ENCODE measurements around the gene RIC8A.

RIC8A gene

DNA sequence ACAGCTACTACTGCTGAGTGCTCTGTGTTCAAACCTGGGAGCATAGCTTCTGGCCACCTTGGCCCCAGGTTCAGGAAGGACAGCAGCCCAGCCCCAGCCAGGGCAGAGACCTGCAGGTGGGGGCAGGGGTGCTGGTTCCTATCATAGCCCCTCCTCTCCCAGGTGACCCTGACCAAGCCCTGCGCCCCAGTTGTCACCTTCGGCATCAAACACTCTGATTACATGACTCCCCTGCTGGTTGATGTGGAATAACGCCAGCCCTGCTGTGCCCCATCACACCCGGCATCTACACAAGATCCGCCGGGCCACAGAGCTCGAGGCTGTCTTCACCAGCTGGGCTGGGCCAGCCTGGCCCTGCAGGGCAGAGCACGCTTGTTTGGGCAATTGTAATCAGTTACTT, 7.7 kb upstream of the RIC8A start:
- no peak for FAIRE-seq
- no peak for DNase-seq (ENCODE audit: insufficient read length, low spot score)
- TF ChIP-seq POLR2A (IDR thresholded peaks at IDR 0.05; ENCODE audit: low read depth, low read length) = no peak

DNA sequence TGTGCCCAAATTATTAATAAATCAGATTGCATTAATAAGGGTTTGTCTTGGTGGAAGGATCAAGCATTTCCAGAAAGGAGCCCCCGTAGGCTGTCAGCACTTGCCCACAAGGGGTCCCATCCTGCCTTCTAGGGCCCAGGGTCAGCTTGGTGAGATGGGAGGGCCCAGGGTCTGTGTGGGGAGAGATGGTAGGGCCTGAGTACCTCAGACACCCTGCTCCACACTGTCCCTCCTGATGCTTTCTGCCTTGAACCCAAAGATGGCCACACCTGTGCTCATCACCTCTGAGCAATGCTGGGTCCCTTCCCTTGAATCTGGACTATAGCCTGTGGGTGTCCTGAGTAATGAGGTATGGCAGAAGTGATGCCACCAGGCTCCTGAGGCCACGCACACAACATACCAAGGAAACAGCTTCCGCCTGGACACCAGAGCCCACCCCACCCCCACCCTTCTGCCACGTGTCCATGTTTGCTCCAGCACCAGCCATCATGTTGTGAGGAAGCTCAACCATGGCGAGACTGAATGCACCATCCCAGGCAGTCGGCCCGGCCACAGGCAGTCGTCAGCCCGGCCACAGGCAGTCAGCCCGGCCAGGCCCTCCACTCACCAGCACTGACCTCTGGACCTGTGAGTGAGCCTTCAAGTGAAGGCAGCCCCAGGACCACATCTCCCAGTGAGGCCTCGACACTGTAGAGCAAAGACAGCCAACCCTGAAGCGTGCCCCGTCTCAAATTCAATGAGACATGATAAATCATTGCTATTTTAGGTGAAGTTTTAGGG, 7.1 kb upstream of the RIC8A start:
- FAIRE-seq = no peak

DNA sequence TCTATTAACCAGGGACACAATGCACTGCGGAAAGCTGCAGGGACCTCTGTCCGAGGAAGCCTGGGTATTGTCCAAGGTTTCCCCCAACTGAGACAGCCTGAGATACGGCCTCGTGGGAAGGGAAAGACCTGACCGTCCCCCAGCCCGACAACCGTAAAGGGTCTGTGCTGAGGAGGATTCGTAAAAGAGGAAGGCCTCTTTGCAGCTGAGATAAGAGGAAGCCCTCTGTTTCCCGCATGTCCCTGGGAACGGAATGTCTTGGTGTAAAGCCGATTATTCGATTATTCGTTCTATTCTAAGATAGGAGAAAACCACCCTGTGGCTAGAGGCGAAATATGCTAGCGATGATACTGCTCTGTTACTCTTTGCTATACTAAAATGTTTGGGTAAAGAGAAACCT, 5.5 kb upstream of the RIC8A start:
- no peak for DNase-seq (ENCODE audit: insufficient read length, low spot score)
- no peak for TF ChIP-seq POLR2A (IDR thresholded peaks at IDR 0.05; ENCODE audit: low read depth, low read length)
- FAIRE-seq = no peak

More for the DNA sequence above, 7.1 kb upstream of the RIC8A start:
- TF ChIP-seq POLR2A (IDR thresholded peaks at IDR 0.05; ENCODE audit: low read depth, low read length) = no peak
- no peak for DNase-seq (ENCODE audit: insufficient read length, low spot score)

DNA sequence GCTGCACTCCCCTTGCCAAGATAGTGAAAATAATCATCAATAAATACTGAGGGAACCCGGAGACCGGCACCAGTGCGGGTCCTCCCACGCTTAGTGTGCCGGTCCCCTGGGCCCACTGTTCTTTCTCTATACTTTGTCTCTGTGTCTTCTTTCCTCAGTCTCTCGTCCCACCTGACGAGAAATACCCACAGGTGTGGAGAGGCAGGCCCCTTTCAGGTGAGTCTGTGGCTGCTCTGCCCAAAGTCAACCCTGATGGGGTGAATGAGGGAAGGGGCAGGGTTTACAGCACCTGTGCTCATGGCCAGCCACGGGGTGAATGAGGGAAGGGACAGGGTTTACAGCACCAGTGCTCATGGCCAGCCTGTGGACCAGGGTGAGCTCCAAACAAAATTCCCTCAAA, 5.0 kb upstream of the RIC8A start:
- TF ChIP-seq POLR2A (IDR thresholded peaks at IDR 0.05; ENCODE audit: low read depth, low read length) = no peak
- FAIRE-seq (no peak), DNase-seq (ENCODE audit: insufficient read length, low spot score) (no peak)

DNA sequence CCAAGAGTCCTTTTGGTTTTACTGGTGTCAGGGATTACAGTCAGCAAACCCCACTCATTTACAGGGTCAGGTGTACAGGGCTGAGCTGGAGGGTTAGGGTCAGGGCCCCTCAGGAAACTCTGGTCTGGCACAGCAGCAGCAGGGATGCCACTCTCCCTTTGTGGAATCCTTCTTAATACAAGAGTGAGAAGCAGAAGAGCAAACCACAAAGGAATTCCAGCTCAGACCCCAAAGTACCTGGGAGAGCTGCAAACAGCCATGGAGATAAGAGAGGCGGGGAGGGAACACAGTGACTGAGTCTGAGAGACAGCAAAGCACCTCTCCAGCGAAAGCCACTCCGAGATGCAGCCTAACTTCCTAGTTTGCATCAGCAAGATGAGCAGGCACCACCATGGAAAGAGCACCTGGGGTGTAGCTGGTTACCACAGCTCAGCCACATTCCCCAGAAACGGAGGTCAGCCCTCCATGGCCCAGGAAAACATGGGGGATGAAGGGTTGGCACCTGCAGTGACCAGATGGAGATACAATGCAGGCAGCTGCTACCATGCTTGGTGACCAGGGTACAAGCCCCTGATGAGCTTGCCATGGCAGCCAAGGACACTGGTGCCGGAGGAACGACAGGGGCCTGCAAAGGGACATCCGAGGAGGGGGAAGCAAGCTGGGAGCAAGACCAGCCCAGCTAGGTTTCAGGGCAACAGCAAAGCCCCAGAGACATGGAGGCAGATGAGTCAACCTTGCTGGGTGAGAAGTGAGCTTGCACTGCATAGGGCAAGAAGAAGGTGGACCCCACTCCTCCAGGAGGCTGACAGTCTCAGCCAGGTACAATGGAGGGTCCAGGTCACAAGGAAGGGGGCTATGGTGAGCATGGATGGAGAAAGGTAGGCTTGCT, 4.2 kb upstream of the RIC8A start:
- no peak for DNase-seq (ENCODE audit: insufficient read length, low spot score)

DNA sequence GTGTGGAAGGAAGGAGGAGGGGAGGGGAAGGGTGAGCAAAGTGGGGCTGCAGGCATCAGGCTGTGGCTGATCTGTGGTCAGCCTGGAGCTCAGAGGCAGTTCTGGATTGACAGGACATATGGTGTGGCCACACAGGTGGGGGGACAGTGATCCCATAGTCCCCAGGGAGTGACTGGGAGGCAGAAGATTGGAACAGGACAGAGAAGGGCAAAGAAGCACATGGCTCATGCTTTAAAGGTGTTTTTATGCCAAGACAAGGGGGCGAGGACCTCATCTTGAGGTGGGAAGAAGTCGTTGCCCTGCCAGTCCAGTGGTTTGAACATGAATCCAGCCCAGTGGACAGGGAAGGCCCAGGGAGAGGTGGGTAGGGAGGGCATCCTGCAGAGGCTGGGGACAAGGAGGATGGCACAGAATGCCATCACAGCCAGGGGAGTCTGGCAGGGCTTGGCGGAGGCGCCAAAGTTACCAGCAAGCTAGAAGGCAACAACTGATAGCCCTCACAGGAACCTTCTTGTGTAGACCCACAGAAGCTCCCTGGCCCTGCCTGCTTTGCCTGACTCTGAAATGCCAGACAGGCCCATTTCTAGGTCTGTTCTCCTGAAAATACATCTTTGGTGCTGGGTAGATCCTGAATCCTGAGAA, 3.4 kb upstream of the RIC8A start:
- FAIRE-seq = no peak
- DNase-seq (ENCODE audit: insufficient read length, low spot score) = no peak
- no peak for TF ChIP-seq POLR2A (IDR thresholded peaks at IDR 0.05; ENCODE audit: low read depth, low read length)

More for the DNA sequence above, 4.2 kb upstream of the RIC8A start:
- TF ChIP-seq POLR2A (IDR thresholded peaks at IDR 0.05; ENCODE audit: low read depth, low read length) = no peak
- FAIRE-seq = no peak

DNA sequence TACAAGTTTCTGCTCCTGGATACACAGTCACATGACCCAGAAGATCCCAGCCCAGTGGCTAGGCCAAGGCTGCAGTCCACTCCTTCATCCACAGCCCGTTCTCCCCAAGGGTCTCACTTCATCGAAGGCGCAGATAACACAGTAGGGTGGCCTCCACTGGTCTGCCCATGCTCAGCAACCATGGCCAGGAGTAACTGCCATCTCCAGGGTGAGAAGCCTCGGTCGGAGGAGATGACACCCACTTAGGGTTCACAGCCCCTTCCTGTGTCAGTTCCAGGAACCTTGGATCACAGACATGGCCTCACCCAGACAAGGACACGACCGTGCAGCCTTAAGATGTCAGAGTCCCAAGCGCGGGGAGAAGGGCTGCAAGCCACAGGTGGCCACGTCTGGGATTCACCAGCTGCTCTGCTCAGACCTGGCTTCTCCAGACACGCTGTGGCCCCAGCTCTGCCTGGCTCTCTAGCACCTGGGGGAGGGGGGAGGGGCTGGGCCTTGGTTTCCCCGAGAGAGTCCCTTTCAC, 2.9 kb upstream of the RIC8A start:
- TF ChIP-seq POLR2A (IDR thresholded peaks at IDR 0.05; ENCODE audit: low read depth, low read length) = no peak
- DNase-seq (ENCODE audit: insufficient read length, low spot score) = no peak
- no peak for FAIRE-seq

GRCh38 chr11:205221-206001, 2.1 kb upstream of the RIC8A start:
- no peak for TF ChIP-seq POLR2A (IDR thresholded peaks at IDR 0.05; ENCODE audit: low read depth, low read length)
- FAIRE-seq (no peak), DNase-seq (ENCODE audit: insufficient read length, low spot score) (no peak)

- no peak for FAIRE-seq
- DNase-seq (ENCODE audit: insufficient read length, low spot score) = no peak
- TF ChIP-seq POLR2A (IDR thresholded peaks at IDR 0.05; ENCODE audit: low read depth, low read length) = no peak
These were observed 1.5 kb upstream of the RIC8A start for GRCh38 chr11:206002-206384.

- no peak for FAIRE-seq
- no peak for DNase-seq (ENCODE audit: insufficient read length, low spot score)
- no peak for TF ChIP-seq POLR2A (IDR thresholded peaks at IDR 0.05; ENCODE audit: low read depth, low read length)
These were observed 841 bp upstream of the RIC8A start for GRCh38 chr11:206526-207207.

DNA sequence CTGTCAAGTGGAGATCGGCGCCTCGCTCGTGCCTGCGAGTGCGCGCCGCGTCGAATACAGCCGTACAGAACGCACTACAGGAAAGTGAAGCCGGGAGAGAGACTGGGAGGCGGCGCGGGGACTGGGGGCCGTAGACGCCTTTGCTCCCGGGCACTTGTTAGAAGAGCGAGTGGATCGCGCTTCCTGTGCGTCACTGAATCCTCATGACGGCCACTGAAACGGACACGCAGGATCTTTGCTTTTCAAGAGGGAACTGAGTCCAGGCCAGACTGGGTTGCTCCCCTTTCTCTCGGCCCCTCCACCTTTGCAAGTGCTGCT, 314 bp downstream of the RIC8A start:
- FAIRE-seq (no peak), DNase-seq (ENCODE audit: insufficient read length, low spot score) (peak; percentile 56)
- TF ChIP-seq POLR2A (IDR thresholded peaks at IDR 0.05; ENCODE audit: low read depth, low read length) = no peak

- peak; percentile 79 for DNase-seq (ENCODE audit: insufficient read length, low spot score)
- no peak for FAIRE-seq
- peak; percentile 56 for TF ChIP-seq POLR2A (IDR thresholded peaks at IDR 0.05; ENCODE audit: low read depth, low read length)
These were observed 841 bp downstream of the RIC8A start for GRCh38 chr11:208181-208916.
